H9 (cell line): ENCODE data around the gene STPG3. TPM values are rescaled to one million over a fixed set of nuclear protein-coding genes. Genes with fewer than 3 reads are reported as not detected.

Experiments
- DNase-seq: peaks from one replicate; pipeline ENCODE4 v3.0.0-alpha.2; 2017
- H2AFZ ChIP-seq: one replicate; pipeline ENCODE4 v1.6.1; 2013; ENCODE audit warnings: mild to moderate bottlenecking, low read length, control low read depth, moderate library complexity
- H2AK5ac ChIP-seq: 2 replicates; pipeline ENCODE4 v1.6.1; 2013; ENCODE audit warnings: low read length, control low read depth, mixed read lengths; ENCODE audit not compliant: insufficient read length
- H2BK120ac ChIP-seq: one replicate; pipeline ENCODE4 v1.6.1; 2013; ENCODE audit warnings: low read depth, mild to moderate bottlenecking, low read length, control low read depth, inconsistent platforms; ENCODE audit not compliant: poor library complexity, severe bottlenecking
- H2BK12ac ChIP-seq: 2 replicates; pipeline ENCODE4 v1.6.1; 2013; ENCODE audit warnings: low read length, control low read depth, mixed read lengths, low read depth; ENCODE audit not compliant: insufficient read length
- H2BK15ac ChIP-seq: 2 replicates; pipeline ENCODE4 v1.6.1; 2013; ENCODE audit warnings: low read depth, low read length, control low read depth
- H2BK20ac ChIP-seq: one replicate; pipeline ENCODE4 v1.6.1; 2013; ENCODE audit warnings: low read depth, mild to moderate bottlenecking, low read length, control low read depth, inconsistent platforms; ENCODE audit not compliant: poor library complexity, severe bottlenecking
- H2BK5ac ChIP-seq: 2 replicates; pipeline ENCODE4 v1.6.1; 2013; ENCODE audit warnings: low read length, control low read depth, mixed read lengths; ENCODE audit not compliant: insufficient read length
- H3K14ac ChIP-seq: 2 replicates; pipeline ENCODE4 v1.6.1; 2013; ENCODE audit warnings: low read length, control low read depth; ENCODE audit not compliant: insufficient read depth
- H3K18ac ChIP-seq: 2 replicates; pipeline ENCODE4 v1.6.1; 2013; ENCODE audit warnings: low read depth, mild to moderate bottlenecking, mixed read lengths, low read length, control low read depth; ENCODE audit not compliant: insufficient read length
- H3K23ac ChIP-seq: 2 replicates; pipeline ENCODE4 v1.6.1; 2013; ENCODE audit warnings: low read length, control low read depth, mixed read lengths, low read depth; ENCODE audit not compliant: insufficient read length
- H3K23me2 ChIP-seq: 2 replicates; pipeline ENCODE4 v1.6.1; 2013; ENCODE audit warnings: low read depth, mild to moderate bottlenecking, mixed read lengths, low read length, control low read depth; ENCODE audit not compliant: insufficient read length, poor library complexity, severe bottlenecking
- H3K27ac ChIP-seq: 2 replicates; pipeline ENCODE4 v1.5.1; 2013; ENCODE audit warnings: low read length, control low read depth, mixed read lengths, low read depth; ENCODE audit not compliant: insufficient read length
- H3K27me3 ChIP-seq: 2 replicates; pipeline ENCODE4 v1.6.1; 2013; ENCODE audit warnings: low read length, control low read depth, inconsistent platforms; ENCODE audit not compliant: insufficient read depth
- H3K4ac ChIP-seq: 2 replicates; pipeline ENCODE4 v1.6.1; 2013; ENCODE audit warnings: low read depth, mild to moderate bottlenecking, control low read depth, inconsistent platforms, low read length, moderate library complexity
- H3K4me1 ChIP-seq: 2 replicates; pipeline ENCODE4 v1.6.1; 2013; ENCODE audit warnings: low read length, control low read depth, inconsistent platforms; ENCODE audit not compliant: insufficient read depth
- H3K4me2 ChIP-seq: 2 replicates; pipeline ENCODE4 v1.6.1; 2013; ENCODE audit warnings: low read length, control low read depth, mixed read lengths; ENCODE audit not compliant: insufficient read length, insufficient read depth
- H3K56ac ChIP-seq: 2 replicates; pipeline ENCODE4 v1.6.1; 2013; ENCODE audit warnings: low read depth, mild to moderate bottlenecking, mixed read lengths, low read length, control low read depth; ENCODE audit not compliant: insufficient read length
- H3K79me1 ChIP-seq: 2 replicates; pipeline ENCODE4 v1.6.1; 2013; ENCODE audit warnings: low read depth, mild to moderate bottlenecking, moderate library complexity, low read length, control low read depth, inconsistent platforms; ENCODE audit not compliant: insufficient read depth, poor library complexity, severe bottlenecking
- H3K79me2 ChIP-seq: 2 replicates; pipeline ENCODE4 v1.6.1; 2013; ENCODE audit warnings: low read length, control low read depth, inconsistent platforms; ENCODE audit not compliant: insufficient read depth
- H3K9ac ChIP-seq: 2 replicates; pipeline ENCODE4 v1.6.1; 2013; ENCODE audit warnings: low read length, control low read depth, mixed read lengths; ENCODE audit not compliant: insufficient read length; ENCODE audit errors: extremely low read depth
- H3K9me3 ChIP-seq: one replicate; pipeline ENCODE4 v1.6.1; 2013; ENCODE audit warnings: low read depth, low read length, inconsistent platforms; ENCODE audit not compliant: control insufficient read depth
- H3T11ph ChIP-seq: one replicate; pipeline ENCODE4 v1.6.1; 2013; ENCODE audit warnings: mild to moderate bottlenecking, low read length, control low read depth, inconsistent platforms
- H4K20me1 ChIP-seq: one replicate; pipeline ENCODE4 v1.6.1; 2013; ENCODE audit not compliant: control insufficient read depth, insufficient read length, insufficient read depth
- H4K5ac ChIP-seq: 2 replicates; pipeline ENCODE4 v1.6.1; 2013; ENCODE audit warnings: low read depth, mild to moderate bottlenecking, mixed read lengths, low read length, control low read depth; ENCODE audit not compliant: insufficient read length
- H4K8ac ChIP-seq: replicated peaks from 2 replicates; pipeline ENCODE4 v1.6.1; 2013; ENCODE audit warnings: low read length, control low read depth, mixed read lengths, low read depth; ENCODE audit not compliant: insufficient read length
- H4K91ac ChIP-seq: 2 replicates; pipeline ENCODE4 v1.6.1; 2013; ENCODE audit warnings: low read depth, mild to moderate bottlenecking, moderate library complexity, mixed read lengths, low read length, control low read depth; ENCODE audit not compliant: insufficient read length
- H3K27ac Mint-ChIP-seq, 3 experiments: 2 replicates in 2 of 3; 3 replicates in 1 of 3; pipeline ENCODE4 v1.8.0; 2020 to 2021; ENCODE audit warnings: mixed read lengths in 3 of 3, mild to moderate bottlenecking in 1 of 3, moderate library complexity in 1 of 3
- H3K27me3 Mint-ChIP-seq: 2 replicates; pipeline ENCODE4 v1.8.0; 2021; ENCODE audit warnings: low read depth, mild to moderate bottlenecking, moderate library complexity, mixed read lengths
- H3K36me3 Mint-ChIP-seq, 3 experiments: 2 replicates in 2 of 3; 3 replicates in 1 of 3; pipeline ENCODE4 v1.8.0; 2020 to 2021; ENCODE audit warnings: low read depth in 3 of 3, mixed read lengths in 3 of 3; ENCODE audit not compliant: insufficient read depth in 1 of 3
- H3K4me1 Mint-ChIP-seq, 2 experiments: 2 replicates each; pipeline ENCODE4 v1.8.0; 2020; ENCODE audit warnings: mixed read lengths in 2 of 2
- H3K4me3 Mint-ChIP-seq, 2 experiments: 2 replicates in 1 of 2; 3 replicates in 1 of 2; pipeline ENCODE4 v1.8.0; 2020 to 2021; ENCODE audit warnings: mild to moderate bottlenecking in 2 of 2, mixed read lengths in 2 of 2, moderate library complexity in 1 of 2
- H3K9me3 Mint-ChIP-seq, 2 experiments: 2 replicates in 1 of 2; 3 replicates in 1 of 2; pipeline ENCODE4 v1.8.0; 2020; ENCODE audit warnings: mild to moderate bottlenecking in 2 of 2, mixed read lengths in 2 of 2, moderate library complexity in 1 of 2
- CTCF ChIP-seq: fragments of 200-600 bp; sonication (generic); conservative IDR thresholded peaks from 3 replicates; pipeline ENCODE4 v1.8.0; 2021; ENCODE audit warnings: antibody characterized with exemption, mild to moderate bottlenecking
- WGBS: extraction: QIAGEN DNeasy Blood & Tissue Kit; methylation state at CpG from one replicate; pipeline ENCODE4 v1.1.7; 2013; ENCODE audit warnings: missing lambda C conversion rate, low lambda C conversion rate, mixed read lengths; ENCODE audit not compliant: insufficient read length; ENCODE audit errors: extremely low coverage; 5-methylcytosine and 5-hydroxymethylcytosine counted together
- total RNA-seq: library from RNA; stranded (reverse); gene quantifications from 2 replicates; pipeline ENCODE4 v1.2.1, GENCODE V29; 2021

STPG3 gene
- total RNA-seq, 1 experiment from 2014 or later = not detected

DNA sequence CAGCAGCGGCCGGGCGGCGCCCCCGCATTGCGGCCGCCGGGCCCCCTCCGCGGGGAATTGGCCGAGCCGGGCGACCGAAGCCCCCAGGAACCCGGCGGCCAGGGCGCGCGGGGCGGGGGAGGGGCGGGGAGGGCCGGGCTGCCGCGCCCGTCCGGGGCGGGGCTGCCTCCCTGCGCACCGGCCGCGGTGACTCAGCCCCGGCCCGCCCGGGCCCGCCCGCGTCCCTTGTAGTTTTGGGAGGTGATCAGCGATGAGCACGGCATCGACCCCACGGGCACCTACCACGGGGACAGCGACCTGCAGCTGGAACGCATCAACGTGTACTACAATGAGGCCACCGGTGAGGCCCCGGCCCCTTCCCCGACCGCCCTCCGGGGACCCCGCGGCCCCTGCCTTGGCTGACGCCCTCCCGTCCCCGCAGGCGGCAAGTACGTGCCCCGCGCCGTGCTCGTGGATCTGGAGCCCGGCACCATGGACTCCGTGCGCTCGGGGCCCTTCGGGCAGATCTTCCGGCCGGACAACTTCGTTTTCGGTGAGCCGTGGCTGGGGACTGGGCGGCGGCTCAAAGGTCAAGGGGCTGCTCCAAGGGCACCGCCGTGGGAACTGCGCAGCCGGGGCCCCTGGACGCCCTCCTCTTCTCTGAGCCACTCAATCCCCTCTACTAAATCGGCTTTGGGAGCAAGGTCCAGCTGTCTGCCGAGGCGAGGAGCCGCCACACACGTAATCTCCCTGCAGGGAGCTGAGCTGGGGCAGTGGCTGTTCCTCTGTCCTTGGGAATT, 9.4 kb upstream of the STPG3 start:
- H3K27me3 ChIP-seq = no peaks in the 10 kb centered on the region
- H4K5ac ChIP-seq = no peak overlapping the region
- no peak overlapping the region for H3K4ac ChIP-seq
- H3K9ac ChIP-seq = peak overlapping the region; percentile 53
- no peak overlapping the region for H2BK12ac ChIP-seq
- no CpG with 5 or more reads among the region's 83 CpGs for WGBS
- Mint-ChIP-seq H3K27me3 (peaks cover 11% of the 10 kb centered on the region), H3K4me1 (peaks cover 24 to 37% of the 10 kb centered on the region in 2 experiments), H3K27ac (0 out of 7 replicates have a peak overlapping the region, but pooled peaks of 1 of the 3 experiments have one; percentile 39), H3K4me3 (peak overlapping the region; percentile 85 to 86), H3K36me3 (peaks cover 19 to 26% (median 24%) of the 10 kb centered on the region in 3 experiments), H3K9me3 (no peaks in the 10 kb centered on the region; a peak in 2 of 5 replicates)
- no peak overlapping the region for H3K56ac ChIP-seq
- no peak for DNase-seq
- H3K14ac ChIP-seq = no peak overlapping the region; the same call in 1 of the 2 replicates
- no peak overlapping the region for H2BK5ac ChIP-seq
- no peak overlapping the region for H2BK20ac ChIP-seq
- no peak overlapping the region for H2AK5ac ChIP-seq
- peak overlapping the region; percentile 46 for H3K4me2 ChIP-seq
- H3T11ph ChIP-seq = no peak overlapping the region
- peaks cover 3% of the 10 kb centered on the region; the same call in 1 of the 2 replicates for H3K4me1 ChIP-seq
- peaks cover 12% of the 10 kb centered on the region for H3K23me2 ChIP-seq
- no peaks in the 10 kb centered on the region for H3K9me3 ChIP-seq
- no peak overlapping the region for H4K8ac ChIP-seq
- no peak overlapping the region for H3K23ac ChIP-seq
- no peak overlapping the region for H3K27ac ChIP-seq
- no peak overlapping the region for H4K91ac ChIP-seq
- H4K20me1 ChIP-seq = peaks cover 3% of the 10 kb centered on the region
- no peak for TF ChIP-seq CTCF
- no peak overlapping the region for H2BK15ac ChIP-seq
- H3K79me1 ChIP-seq = no peaks in the 10 kb centered on the region
- no peaks in the 10 kb centered on the region for H3K79me2 ChIP-seq
- no peak overlapping the region for H2AFZ ChIP-seq
- H2BK120ac ChIP-seq = no peak overlapping the region
- H3K18ac ChIP-seq = no peak overlapping the region
